Amniotic epithelial cell (primary cell): ENCODE data around the gene MEAK7.
"Not testable (repeated sequence)": the region's sequence is repeated elsewhere in the genome, so short reads cannot be mapped to it uniquely, and the experiment has no call there.

Source experiments
- DNase-seq: peaks from one replicate; pipeline ENCODE4 v3.0.0-alpha.2; 2010; ENCODE audit warnings: low read depth

The MEAK7 gene

GRCh38 chr16:84532855-84533486 lies 28.5 kb upstream of the MEAK7 start:
- peak; percentile 68 for DNase-seq

- peak; percentile 99 for DNase-seq
Observed at GRCh38 chr16:84532291-84532724, 27.8 kb upstream of the MEAK7 start.

DNA sequence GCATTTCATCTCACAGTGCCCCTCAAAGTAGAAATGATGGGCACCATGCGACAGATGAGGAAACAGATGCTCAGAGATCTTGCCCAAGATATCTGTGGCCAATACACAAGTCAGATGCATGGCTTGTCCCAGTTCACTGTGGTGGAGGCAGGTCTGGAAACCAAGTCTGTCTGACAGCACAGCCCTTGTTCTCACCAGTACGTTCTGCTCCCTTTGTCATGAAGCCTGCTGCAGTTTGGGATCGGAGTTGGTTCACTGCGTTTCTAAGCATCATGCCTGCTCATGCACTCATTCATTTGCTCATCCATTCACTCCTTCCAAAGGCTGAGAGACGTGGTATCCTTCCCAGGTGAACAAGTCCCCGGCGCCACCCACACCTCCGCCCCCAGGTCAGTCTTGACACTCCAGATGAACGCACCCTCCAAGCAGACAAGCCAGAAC lies 27.2 kb upstream of the MEAK7 start:
- peak; percentile 24 for DNase-seq

DNA sequence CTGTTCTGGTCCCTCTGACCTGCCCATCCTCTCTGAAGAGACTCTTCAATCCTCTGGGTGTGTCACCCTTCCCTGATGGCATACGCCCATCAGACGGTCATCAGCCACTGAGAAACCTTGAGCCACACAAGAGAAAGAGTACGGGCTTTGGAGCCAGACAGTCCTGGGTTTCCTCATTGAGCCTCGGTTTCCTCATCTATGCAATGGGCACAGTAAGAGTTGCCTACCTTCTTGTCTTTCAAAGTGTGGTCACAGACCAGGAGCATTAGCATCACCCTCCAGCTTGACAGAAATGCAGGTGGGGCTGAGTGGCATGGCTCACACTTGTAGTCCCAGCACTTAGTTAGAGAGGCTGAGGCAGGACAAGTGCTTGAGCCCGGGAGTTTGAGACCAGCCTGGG lies 26.1 kb upstream of the MEAK7 start:
- no peak for DNase-seq

DNA sequence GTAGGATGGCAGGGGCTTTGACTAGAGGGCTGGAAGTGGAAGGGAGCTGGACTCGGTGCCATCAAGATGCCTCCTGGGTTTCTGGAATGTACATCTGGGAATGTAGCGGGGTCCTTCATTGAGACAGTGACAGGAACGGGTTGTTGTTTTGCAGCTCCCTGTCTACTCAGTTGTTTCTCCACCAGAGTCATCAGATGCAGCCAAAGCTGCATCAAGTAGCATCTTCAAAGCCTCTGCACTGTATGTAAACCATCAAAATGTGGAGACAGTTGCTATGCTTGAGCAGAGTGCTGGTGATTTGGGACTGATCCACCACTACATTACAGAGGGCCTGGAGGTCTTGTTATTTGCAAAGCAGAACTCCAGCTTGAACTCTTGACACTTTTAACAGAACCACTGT lies 25.1 kb upstream of the MEAK7 start:
- DNase-seq = no peak

- no peak for DNase-seq
Observed at GRCh38 chr16:84528322-84528721, 23.9 kb upstream of the MEAK7 start.

GRCh38 chr16:84527532-84528269 lies 23.2 kb upstream of the MEAK7 start:
- peak; percentile 73 for DNase-seq

DNA sequence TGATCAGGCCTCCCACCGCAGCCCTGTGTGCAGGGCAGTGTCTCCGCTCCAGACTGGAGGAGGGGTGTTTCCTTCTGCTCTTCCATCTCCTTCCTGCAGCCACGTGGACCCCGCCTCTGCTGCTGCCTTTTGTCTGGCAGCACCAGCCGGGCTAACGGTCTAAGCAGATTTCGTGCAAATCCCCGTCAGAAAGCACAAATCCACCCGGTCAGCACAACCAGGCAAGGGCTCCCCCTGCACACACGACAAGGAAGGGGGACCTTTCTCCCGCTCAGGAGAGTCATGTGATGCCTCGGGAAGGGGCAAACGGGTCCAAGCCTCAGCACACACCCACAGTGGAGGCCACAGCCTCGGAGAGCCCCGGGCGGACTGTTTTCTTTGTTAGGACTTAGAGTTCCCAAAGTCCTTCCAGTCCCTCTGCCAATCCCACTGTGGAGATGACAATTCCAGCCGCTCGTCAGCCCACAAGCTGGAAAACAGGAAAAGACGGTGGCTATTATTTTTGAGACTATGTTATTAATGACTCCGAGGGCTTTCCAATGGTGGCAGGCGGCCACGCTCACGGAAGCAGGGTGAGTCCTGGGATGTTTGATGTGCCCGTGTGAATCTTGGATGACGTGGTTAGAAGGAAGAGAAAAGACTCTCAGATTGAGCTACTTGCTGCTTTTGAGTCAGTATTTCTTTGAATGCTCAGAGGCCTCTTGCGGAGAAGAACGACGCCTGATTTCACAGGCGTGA lies 22.5 kb upstream of the MEAK7 start:
- peak; percentile 70 for DNase-seq

DNA sequence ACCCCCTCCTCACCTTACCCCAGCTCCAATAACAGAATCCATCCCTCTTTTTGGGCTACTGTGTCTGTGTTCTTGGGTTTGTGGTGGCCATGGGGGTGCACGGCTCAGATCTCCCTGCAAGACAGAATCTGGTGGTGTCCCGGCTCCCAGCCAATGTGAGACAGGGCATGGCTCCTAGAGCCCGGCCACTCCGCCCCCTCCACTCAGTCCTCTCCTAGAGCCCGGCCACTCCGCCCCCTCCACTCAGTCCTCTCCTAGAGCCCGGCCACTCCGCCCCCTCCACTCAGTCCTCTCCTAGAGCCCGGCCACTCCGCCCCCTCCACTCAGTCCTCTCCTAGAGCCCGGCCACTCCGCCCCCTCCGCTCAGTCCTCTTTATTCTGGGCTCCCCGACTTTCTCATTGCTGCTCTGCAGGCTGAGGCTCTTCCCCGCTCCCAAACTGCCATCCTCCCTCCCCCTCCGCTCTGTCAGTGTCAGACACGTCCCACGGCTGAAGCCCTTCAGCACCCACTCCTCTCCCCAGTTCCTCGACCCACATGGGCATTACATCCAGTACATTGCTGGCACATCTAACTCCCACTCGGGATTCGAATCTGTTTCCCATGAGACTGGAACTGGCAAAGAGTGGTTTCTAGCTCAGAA lies 20.6 kb upstream of the MEAK7 start:
- not testable (repeated sequence) for DNase-seq

DNA sequence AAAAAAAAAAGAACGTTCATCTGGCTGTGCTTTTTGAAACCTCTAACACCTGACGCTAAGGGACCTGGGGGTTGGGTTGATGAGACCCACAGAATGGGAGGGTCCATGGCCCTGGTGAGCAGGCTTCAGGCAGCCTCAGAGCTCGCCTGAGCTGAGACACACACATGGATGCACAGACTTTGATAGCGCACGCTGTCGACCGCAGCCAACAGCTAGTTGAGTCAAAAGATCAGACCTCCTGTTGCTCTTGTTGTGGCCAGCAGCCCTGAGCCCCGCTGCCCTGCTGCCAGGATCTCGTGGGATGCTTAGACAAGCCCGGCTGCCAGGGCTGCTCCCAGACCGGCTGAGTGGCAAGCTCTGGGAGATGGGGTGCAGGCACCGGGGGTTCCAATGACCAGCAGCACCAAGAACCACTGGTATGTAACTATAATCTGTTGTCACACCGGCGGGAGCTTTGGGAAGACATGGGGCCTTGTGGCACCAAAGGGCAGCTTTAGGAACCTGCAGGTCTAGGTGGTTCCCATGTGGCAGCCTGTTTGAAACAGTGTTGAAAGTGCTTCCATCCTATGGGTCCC lies 20.0 kb upstream of the MEAK7 start:
- no peak for DNase-seq

- no peak for DNase-seq
Observed at GRCh38 chr16:84521497-84521770, 17.0 kb upstream of the MEAK7 start.

- DNase-seq = no peak
Observed at GRCh38 chr16:84520725-84521496, 16.5 kb upstream of the MEAK7 start.

DNA sequence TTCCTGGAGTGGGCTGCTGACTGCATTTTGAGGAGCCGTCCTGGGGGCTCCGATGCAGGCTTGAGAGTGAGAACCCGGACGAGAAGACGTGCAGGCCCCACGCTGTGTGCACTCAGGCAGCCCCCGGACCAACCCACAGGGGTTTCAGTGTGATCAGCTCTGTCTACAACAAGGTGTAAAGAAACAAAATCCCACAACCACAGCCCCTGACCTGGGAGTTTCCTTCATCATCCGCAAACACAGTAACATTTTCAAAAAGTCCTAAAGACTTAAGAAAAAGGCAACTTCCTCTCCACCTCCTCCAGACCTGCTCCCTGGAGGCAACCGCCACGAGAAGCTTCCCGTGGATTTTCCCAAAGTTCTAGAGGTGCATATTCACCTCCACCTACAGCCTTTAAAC lies 15.4 kb upstream of the MEAK7 start:
- DNase-seq = no peak

DNA sequence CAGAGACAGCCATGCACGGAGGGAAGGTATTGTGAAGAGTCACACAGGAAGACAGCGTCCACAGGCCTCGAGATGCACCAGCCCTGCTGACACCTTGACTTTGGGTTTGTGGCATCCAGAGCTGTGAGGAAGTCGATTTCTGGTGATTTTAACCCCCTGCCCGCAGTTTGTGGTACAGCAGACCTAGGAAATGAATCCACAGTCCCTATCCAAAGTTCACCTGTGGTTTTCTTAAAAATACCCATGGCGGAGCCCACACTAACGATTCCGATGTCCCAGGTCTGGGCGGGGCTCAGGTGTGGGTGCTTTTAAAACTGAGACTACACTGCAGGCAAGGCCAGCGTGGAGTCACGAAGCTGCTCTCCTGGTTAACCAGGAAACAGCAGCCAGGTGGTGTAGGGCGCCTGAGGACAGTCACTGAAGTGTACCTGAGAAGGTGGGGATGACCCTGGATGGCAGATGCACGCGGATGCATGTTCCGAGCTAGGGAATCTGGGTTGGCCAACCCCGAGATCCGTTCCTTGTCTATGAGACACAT lies 14.4 kb upstream of the MEAK7 start:
- no peak for DNase-seq

DNA sequence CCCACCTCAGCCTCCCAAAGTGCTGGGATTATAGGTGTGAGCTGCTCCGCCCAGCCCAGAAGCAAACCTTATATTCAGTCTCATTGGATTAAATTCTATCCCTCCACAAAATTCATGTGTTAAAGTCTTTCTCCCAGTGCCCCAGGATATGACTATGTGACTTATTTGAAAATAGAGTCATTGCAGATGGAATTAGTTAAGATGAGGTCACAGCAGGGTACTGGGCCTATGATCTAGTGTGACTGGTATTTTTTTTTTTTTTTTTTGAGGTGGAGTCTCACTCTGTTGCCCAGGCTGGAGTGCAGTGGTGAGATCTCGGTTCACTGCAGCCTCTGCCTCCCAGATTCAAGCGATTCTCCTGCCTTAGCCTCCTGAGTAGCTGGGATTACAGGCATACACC lies 13.8 kb upstream of the MEAK7 start:
- DNase-seq = peak; percentile 23

DNA sequence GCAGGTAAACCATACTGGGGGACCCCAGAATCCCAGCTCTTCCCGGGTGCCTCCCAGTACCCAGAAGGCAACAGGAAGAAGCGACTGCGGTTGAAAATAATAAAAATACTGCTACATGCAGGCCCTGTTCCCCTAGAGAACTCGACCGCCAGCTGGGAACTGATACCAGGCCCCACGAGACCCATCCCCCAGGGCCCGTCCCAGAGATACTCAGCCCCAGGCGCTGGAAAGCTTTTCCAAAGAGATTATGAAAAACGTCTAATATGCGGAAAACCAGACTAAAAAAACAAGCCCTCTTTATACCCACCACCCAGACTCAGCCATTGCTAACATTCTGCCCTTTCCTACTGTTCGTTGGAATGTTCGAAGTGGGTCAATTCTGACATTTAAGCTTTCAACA lies 12.9 kb upstream of the MEAK7 start:
- DNase-seq = no peak

- no peak for DNase-seq
Observed at GRCh38 chr16:84514874-84515835, 10.7 kb upstream of the MEAK7 start.

- DNase-seq = no peak
Observed at GRCh38 chr16:84514295-84514873, 9.9 kb upstream of the MEAK7 start.

GRCh38 chr16:84513666-84514065 lies 9.2 kb upstream of the MEAK7 start:
- no peak for DNase-seq

DNA sequence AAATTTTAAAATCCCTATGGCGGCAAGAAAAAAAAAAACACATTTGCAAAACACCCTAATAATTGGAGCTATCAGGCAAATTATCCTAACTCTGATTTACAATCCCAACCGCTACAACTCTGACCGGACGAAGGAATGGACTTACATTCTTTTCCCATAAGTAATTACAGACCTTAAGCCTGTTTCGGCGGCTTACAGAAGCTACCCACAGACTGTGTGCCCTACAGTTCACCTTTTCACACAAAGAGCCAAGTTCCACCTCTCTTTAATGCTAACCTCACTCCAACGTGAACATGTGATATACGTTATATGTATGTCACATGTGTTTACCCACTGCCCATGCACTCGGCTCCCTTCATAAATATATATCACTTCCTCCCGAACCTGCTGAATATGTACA lies 8.7 kb upstream of the MEAK7 start:
- DNase-seq = peak; percentile 93
